ENCODE data around the gene ZBTB3. TPM values are rescaled to one million over a fixed set of nuclear protein-coding genes. Genes with fewer than 3 reads are reported as not detected.

Gene ZBTB3
- polyA plus RNA-seq, 2 of the 4 experiments (the other 2 are of a cell fraction) = 2.0 to 3.1 TPM

DNA sequence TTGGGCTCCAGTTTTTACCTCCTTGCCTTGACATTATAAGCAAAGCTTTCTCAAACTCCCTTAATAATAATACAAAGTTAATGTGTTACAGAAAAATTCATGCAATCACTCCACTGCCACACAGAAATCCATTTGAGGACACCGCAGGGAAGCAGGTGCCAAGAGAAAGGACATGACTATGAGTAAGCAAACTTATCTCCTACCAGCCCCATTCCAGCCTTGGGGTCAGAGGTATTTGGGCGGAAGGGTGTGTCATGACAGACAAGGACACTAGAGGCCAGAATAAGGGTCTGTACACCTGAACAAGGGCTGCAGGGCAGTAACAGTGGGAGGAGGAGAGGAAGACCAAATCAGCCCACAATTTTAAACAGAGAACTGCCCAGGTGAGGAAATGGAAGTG, 40.6 kb downstream of the ZBTB3 start:
- Histone ChIP-seq H3K4me1 (peaks cover 48% of the 10 kb centered on the region), H3K4me3 (no peak overlapping the region), H3K4me2 (peak overlapping the region; percentile 67), H3K27ac (peak overlapping the region; percentile 56 to 80), H3K9me3 (no peaks in the 10 kb centered on the region)
- 17% methylated on average over 2 of the region's 2 CpGs for WGBS (ENCODE audit: missing lambda C conversion rate)
- ATAC-seq (peak in 1 of 2 experiments; percentile 15; a peak in 1 of 6 replicates), FAIRE-seq (no peak), DNase-seq (ENCODE audit: low read depth in 1 of 2, low spot score in 1 of 2) (peak; percentile 52 to 58)
- ChIA-PET CTCF (interaction anchor here (0.9 to 3.0 kb wide), 6 partner anchors 10 to 318 kb away, joined by 3 to 11 read pairs (median 4); no protein-coding TSS in a partner anchor), POLR2A (interaction anchor here (0.6 to 3.6 kb wide), 3 partner anchors 14 to 233 kb away, joined by 5 to 28 read pairs (median 15); partner anchors contain the start of genes HNRNPUL2, TTC9C and ZBTB3)
- no peak for TF ChIP-seq ZC3H11A (IDR thresholded peaks at IDR 0.05)
- peak; percentile 24 for TF ChIP-seq MAFK (IDR thresholded peaks at IDR 0.05; ENCODE audit: partially characterized antibody)
- TF ChIP-seq GATA3 (IDR thresholded peaks at IDR 0.05; ENCODE audit: borderline replicate concordance) = no peak
- TF ChIP-seq ZSCAN20 (CRISPR knock-in tag; IDR thresholded peaks at IDR 0.05) = no peak
- TF ChIP-seq ATOH8 (CRISPR knock-in tag; IDR thresholded peaks at IDR 0.05; ENCODE audit: low read depth) = no peak
- no peak for TF ChIP-seq HOXA7 (CRISPR knock-in tag; IDR thresholded peaks at IDR 0.05)
- no peak for TF ChIP-seq HDAC2 (IDR thresholded peaks at IDR 0.05)
- TF ChIP-seq REST (IDR thresholded peaks at IDR 0.05) = no peak
- TF ChIP-seq BHLHE40 (IDR thresholded peaks at IDR 0.05; ENCODE audit: low read depth, low read length) = no peak
- TF ChIP-seq FOXS1 (CRISPR knock-in tag; IDR thresholded peaks at IDR 0.05) = no peak
- no peak for TF ChIP-seq MAZ (IDR thresholded peaks at IDR 0.05; ENCODE audit: borderline replicate concordance, low read depth, low read length)
- TF ChIP-seq CEBPB (IDR thresholded peaks at IDR 0.05) = no peak
- TF ChIP-seq EHMT2 (IDR thresholded peaks at IDR 0.05; ENCODE audit: low read depth) = no peak
- no peak for TF ChIP-seq RNF2 (IDR thresholded peaks at IDR 0.05; ENCODE audit: borderline replicate concordance, low read depth)
- TF ChIP-seq FOSL2 (IDR thresholded peaks at IDR 0.05) = no peak
- peak; percentile 11; the same call in 1 of the 2 replicates for TF ChIP-seq FOSL2 (CRISPR knock-in tag; IDR thresholded peaks at IDR 0.05)
- no peak for TF ChIP-seq CBX8 (IDR thresholded peaks at IDR 0.05)

GRCh38 chr11:62712861-62713260, 41.1 kb downstream of the ZBTB3 start:
- Histone ChIP-seq H3K4me2 (peak overlapping the region; percentile 67), H3K4me1 (peaks cover 49% of the 10 kb centered on the region), H3K4me3 (no peak overlapping the region), H3K27ac (peak overlapping the region; percentile 56 to 80), H3K9me3 (no peaks in the 10 kb centered on the region)
- TF ChIP-seq JUNB (IDR thresholded peaks at IDR 0.05) (no peak), RAD21 (conservative IDR thresholded peaks at IDR 0.05 in 1 of 2, IDR thresholded peaks at IDR 0.05 in 1 of 2) (no peak), PHF8 (IDR thresholded peaks at IDR 0.05; ENCODE audit: borderline replicate concordance, low read depth) (no peak), MAX (IDR thresholded peaks at IDR 0.05) (no peak), TFCP2L1 (CRISPR knock-in tag; IDR thresholded peaks at IDR 0.05) (no peak), HDAC2 (IDR thresholded peaks at IDR 0.05) (no peak), ATOH8 (CRISPR knock-in tag; IDR thresholded peaks at IDR 0.05; ENCODE audit: low read depth) (no peak), CBX2 (IDR thresholded peaks at IDR 0.05; ENCODE audit: borderline replicate concordance, low read depth) (no peak), CHD2 (IDR thresholded peaks at IDR 0.05; ENCODE audit: low read length, partially characterized antibody) (no peak), ZC3H11A (IDR thresholded peaks at IDR 0.05) (no peak)
- ATAC-seq (no peak), FAIRE-seq (no peak), DNase-seq (ENCODE audit: low read depth in 1 of 2, low spot score in 1 of 2) (no peak)
- ChIA-PET POLR2A (interaction anchor here (3.5 to 3.6 kb wide), 2 partner anchors 15 to 41 kb away, joined by 15 to 28 read pairs; partner anchors contain the start of genes HNRNPUL2, TTC9C and ZBTB3), CTCF (interaction anchor here (1.0 to 3.0 kb wide), 3 partner anchors 10 to 73 kb away, joined by 3 to 11 read pairs (median 8); no protein-coding TSS in a partner anchor)
- WGBS (ENCODE audit: missing lambda C conversion rate) = 61% methylated on average over 3 of the region's 3 CpGs
